A549 treated with CpdA at 1 μM for 4 hours (cell line): Measurements from ENCODE around the gene BCL7C. TPM values are rescaled to one million over a fixed set of nuclear protein-coding genes. Genes with fewer than 3 reads are reported as not detected.

Experiments used
- total RNA-seq: library from RNA; stranded (reverse); fragments of 200-300 nt; extraction: Qiagen RNA extraction; gene quantifications from 5 replicates; pipeline ENCODE4 v1.2.3, GENCODE V29; 2022; ENCODE audit warnings: low read depth

BCL7C gene
- total RNA-seq = 24.3 to 38.7 TPM (median 36.4 TPM) in 5 replicates

DNA sequence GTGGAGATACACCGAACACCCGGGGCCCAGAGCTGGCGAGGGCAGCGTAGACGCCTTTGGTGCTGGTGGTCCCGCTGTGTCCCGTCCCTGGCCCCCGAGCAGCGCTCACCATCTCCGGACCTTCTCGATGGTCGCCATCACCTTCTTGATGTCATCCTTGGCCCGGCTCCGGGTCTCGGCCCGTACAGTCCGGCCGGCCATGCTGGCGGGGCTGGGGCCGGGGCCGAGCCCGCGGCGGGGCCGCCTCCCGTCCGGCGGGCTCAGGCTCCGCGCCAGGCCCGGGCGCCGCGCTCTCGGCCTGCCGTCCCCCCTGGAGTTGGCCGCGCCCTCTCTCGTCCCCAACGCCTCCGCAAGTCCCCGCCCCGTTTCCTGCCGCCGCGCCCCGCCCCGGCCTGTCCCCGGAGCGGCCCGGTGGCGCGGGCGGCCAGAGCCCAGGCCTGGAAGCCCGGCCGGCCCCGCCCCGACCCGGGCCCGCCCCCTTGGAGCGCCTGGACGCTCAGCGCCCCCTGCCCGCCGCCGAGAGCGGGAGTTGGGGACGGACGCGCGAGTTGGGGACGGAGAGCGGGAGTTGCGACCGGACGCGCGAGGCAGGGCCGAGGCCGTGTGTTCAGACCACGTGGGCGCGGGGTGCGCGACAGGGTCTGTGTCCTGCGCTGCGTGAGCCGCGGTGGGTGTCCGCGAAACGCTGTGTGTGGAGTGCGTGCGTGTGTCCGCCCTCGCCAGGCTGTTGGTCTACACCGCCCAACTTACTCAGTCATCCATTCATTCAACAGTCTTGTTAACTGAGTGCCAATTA is at the start of gene BCL7C:
Gene BCL7C, minus strand, starts transcription at position 334 of the 796 bp plus-strand sequence. Its CDS starts 133 bp downstream, at position 201.

DNA sequence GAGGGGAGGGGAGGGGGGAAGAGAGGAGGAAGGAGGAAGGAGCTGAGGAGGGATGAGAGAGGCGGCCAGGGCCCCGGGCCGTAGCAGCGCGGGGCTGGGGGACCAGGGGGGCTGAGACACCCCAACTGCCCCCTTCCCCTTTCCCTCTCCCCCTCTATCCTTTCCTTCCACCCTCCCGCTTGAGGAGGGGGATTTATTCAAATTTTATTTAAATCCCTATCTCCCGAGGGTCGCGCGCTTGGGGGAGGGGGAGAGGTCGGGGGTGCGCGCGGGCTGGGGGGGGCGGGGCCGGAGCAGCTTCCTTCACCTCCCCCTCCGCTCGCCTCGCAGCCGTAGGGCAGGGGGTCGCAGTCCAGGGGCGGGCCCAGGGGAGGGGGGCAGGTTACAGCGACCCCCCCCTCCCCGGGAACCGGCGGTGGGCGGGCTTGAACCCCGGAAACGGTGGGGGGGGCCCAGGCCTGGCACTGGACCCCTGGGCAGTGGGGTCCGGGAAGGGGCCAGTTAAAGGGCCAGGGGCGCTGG is 29.7 kb upstream of the BCL7C start, which contains the start of gene FBXL19:
Gene FBXL19, plus strand, starts transcription at position 19 of the 522 bp plus-strand sequence. CDS start 2,183 bp downstream, outside the sequence.

DNA sequence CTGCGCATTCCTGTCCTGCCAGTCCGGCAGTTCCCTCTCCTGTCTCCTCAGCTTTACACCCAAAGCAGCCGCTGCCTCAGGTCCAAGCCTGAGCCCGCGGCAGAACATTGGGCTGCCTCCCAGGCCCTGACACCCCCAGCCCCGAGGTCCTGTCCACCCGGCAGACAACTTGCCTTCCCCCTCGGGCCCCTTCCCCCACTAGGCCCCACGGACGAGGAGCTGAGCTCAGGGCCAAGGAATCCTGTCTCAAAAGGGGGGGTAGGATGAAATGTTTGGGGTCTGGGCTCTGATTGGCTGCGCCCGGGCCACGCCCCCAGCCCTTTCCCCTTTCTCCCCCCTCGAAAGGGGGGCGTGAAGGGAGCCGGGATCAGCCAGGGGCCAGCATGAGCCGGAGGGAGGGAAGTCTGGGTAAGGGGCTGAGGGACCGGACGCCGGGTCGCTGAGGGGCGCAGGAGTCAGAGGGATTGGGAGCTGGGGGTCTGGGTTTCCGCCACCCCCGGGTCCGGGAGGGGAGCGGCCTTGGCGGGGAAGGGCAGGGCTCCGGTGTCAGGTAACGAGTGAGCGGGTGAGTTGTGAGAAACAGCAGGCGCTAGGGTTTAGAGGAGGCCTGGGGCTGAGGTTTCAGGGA is 2.5 kb upstream of the BCL7C start, which contains the start of gene CTF1:
Gene CTF1, plus strand, starts transcription at position 354 of the 628 bp plus-strand sequence. Its CDS starts 30 bp downstream, at position 384.

Other genes with a start within 250 kb of the BCL7C start
- gene PRR14, start 243.1 kb downstream of the BCL7C start, total RNA-seq = 19.0 to 29.6 TPM (median 26.7 TPM) in 5 replicates
- 35.7 to 49.1 TPM (median 45.8 TPM) in 5 replicates for gene FBRS, start 235.6 kb downstream of the BCL7C start, total RNA-seq
- 14.1 to 28.1 TPM (median 21.4 TPM) in 5 replicates for gene SRCAP, start 194.9 kb downstream of the BCL7C start, total RNA-seq
- gene PHKG2, start 145.7 kb downstream of the BCL7C start, total RNA-seq = 21.1 to 26.6 TPM (median 23.0 TPM) in 5 replicates
- gene CFAP119, start 132.0 kb downstream of the BCL7C start, total RNA-seq = 4.5 to 9.7 TPM (median 9.0 TPM) in 5 replicates
- 77.8 to 90.9 TPM (median 89.9 TPM) in 5 replicates for gene RNF40, start 131.8 kb downstream of the BCL7C start, total RNA-seq
- gene ZNF629, start 106.9 kb downstream of the BCL7C start, total RNA-seq = 15.6 to 19.2 TPM (median 16.4 TPM) in 5 replicates
- 0.09 to 0.23 TPM (median 0.16 TPM) in 4 of 5 replicates, not detected in the other for gene CTF1, start 2.5 kb upstream of the BCL7C start, total RNA-seq
- 16.3 to 25.2 TPM (median 21.8 TPM) in 5 replicates for gene FBXL19, start 29.5 kb upstream of the BCL7C start, total RNA-seq
- 12.1 to 15.0 TPM (median 13.6 TPM) in 5 replicates for gene ORAI3, start 55.0 kb upstream of the BCL7C start, total RNA-seq
- 17.6 to 24.3 TPM (median 21.8 TPM) in 5 replicates for gene SETD1A, start 63.7 kb upstream of the BCL7C start, total RNA-seq
- 12.5 to 17.3 TPM (median 14.7 TPM) in 5 replicates for gene HSD3B7, start 91.1 kb upstream of the BCL7C start, total RNA-seq
- 1.4 to 2.2 TPM (median 1.7 TPM) in 5 replicates for gene STX1B, start 116.6 kb upstream of the BCL7C start, total RNA-seq
- gene STX4, start 139.5 kb upstream of the BCL7C start, total RNA-seq = 62.0 to 77.3 TPM (median 76.2 TPM) in 5 replicates
- gene ZNF668, start 180.2 kb upstream of the BCL7C start, total RNA-seq = 15.6 to 22.1 TPM (median 16.6 TPM) in 5 replicates
- gene ZNF646, start 180.3 kb upstream of the BCL7C start, total RNA-seq = 9.3 to 11.3 TPM (median 9.8 TPM) in 5 replicates
- gene PRSS53, start 194.9 kb upstream of the BCL7C start, total RNA-seq = 0.78 to 2.7 TPM (median 1.4 TPM) in 5 replicates
- gene VKORC1, start 200.7 kb upstream of the BCL7C start, total RNA-seq = 93.5 to 141 TPM (median 138 TPM) in 5 replicates
- 35.8 to 51.3 TPM (median 41.7 TPM) in 5 replicates for gene BCKDK, start 214.3 kb upstream of the BCL7C start, total RNA-seq
- 34.5 to 39.9 TPM (median 37.7 TPM) in 5 replicates for gene KAT8, start 223.6 kb upstream of the BCL7C start, total RNA-seq
- 0.21 to 0.33 TPM (median 0.24 TPM) in 5 replicates for gene PRSS8, start 241.7 kb upstream of the BCL7C start, total RNA-seq